8988T (cell line): ENCODE results near the gene CPNE8.

Experiments used
- DNase-seq: peaks from one replicate; pipeline ENCODE4 v3.0.0; 2011

CPNE8 gene

DNA sequence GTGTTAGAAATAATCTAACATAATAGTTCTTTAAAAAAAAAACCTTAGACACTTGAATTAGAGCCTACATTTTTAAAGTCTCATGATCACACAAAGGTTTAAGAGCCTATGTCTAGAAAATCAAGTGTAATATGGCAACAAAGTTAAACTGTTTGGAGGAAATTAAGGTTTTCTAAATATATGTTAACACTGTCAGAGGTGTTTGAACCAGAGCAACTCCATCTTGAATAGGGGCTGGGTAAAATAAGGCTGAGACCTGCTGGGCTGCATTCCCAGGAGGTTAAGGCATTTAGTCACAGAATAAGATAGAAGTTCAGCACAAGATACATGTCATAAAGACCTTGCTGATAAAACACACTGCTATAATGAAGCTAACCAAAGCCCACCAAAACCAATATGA lies 12.4 kb downstream of the CPNE8 start:
- no peak for DNase-seq

DNA sequence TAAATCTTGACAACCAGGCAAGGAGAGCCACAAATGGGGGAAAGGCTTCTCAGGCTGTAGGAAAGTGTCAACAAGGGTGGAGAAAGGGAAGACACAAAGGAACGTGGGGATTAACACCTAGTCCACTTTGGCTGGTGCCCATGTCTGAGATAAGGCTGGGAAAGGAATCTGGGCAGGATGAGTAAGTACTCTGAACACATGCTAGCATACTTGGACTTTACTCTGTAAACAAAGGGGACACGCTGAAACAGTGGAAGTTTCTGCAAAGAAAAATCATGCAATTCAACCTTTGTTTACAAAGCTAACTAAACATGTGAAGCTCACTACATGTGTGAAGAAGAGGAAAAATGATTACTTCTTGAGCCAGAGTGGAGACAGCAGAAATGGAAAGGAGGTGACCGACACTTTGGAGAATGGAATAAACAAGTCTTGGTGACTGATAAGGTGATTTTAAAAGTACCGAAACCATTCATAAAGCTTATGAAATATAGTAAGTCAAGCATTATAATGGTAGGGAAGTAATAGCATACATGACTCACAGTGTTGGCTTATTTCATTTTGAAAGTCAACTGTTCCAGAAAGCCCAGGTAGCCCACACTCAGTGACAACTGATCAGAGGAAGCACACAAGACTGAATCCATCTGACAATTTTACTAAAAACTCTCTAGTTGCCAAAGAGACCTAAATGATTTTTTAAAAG lies 13.2 kb downstream of the CPNE8 start:
- DNase-seq: no peak

DNA sequence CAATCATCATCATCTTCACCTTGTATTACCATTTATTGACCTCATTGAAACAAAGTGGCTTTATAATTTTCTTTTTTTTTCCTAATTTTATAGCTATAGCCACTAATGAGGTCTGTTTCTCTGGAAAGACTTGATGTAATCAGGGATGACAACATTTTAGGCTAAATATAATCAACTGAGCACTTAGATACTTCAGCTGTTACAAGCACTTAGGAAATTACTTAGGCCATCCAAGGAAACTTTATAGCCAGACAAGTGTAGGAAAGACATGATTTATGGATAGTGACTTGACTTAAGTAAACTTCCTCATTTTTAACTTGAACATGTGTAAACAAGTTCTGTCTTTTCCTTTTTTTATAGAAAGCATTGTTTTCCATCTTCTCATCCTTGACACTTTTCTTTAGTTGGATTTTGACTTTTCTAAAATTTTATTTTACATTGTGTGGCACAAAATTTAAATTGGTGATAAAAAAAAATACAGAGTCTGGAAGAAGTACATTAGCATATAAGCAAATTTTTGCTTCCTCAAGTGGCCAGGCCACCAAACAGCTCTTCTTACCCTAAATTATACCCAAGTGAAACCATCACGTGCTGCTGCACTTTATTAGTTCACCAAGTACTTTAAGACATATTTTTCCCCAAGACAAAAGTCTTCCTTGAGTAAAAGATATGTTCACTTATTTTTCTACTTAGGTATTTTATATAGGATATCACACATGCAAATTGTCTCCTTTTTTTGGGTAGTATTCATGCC lies 15.1 kb downstream of the CPNE8 start:
- no peak for DNase-seq

DNA sequence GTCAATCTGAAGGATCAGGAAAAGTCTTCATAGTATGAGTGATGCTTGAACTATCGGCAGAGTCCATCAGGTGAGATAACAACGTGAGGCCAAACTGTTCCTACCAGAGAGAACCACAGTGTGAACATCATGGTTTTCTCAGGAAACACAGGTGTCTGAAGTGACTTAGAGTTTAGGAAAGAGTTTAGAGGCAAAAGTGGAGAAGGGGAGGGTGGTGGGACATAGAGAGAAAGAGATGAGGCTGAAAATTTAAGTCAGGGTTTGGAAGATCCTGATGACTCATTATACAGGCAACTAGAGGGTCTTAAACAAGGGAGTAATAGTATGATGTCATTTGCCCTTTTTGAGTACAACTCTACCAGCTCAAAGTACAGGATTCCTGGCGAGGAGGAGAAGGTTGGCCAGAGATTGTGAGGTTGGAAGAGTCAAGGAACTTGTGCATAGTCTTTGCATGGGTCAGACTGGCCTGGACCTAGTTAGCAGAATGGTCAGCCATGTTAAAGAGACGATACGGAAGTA lies 16.0 kb downstream of the CPNE8 start:
- no peak for DNase-seq

DNA sequence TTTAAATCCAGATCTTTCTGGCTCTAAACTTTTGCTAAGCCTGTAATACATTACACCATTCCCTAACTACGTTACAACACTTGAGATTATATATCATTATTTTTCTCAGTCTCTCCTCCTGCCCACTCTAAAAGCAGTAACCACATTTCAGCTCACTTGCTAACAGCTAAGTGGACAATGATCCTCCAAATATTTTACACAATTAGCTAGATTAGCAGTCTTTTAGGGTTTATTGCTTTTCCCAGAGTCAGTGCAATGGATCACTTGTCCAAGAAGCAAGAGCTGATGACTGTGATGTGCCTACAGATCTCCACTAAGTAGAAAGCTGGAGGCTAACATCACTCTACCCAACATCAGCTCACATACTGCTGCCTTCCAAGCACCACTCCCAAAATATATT lies 17.6 kb downstream of the CPNE8 start:
- DNase-seq: no peak

DNA sequence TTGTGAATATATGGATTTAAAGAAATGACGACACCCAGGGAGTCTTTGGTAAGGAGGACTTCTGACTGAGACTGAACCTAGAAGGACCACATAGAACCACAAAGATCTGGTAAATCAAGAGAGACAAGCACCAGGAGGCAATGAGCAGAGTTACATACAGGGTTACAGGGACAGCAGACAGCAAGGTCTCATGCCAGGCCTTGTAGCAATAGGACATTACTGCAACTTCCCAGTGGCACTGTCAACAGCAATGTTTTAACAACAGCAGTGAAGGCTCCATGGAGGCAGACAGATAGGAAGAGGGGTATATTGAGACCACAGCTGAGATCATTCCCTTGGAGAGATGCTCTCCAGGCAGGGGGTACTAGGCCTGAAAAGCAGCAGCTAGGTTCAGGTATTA lies 18.5 kb downstream of the CPNE8 start:
- no peak for DNase-seq

DNA sequence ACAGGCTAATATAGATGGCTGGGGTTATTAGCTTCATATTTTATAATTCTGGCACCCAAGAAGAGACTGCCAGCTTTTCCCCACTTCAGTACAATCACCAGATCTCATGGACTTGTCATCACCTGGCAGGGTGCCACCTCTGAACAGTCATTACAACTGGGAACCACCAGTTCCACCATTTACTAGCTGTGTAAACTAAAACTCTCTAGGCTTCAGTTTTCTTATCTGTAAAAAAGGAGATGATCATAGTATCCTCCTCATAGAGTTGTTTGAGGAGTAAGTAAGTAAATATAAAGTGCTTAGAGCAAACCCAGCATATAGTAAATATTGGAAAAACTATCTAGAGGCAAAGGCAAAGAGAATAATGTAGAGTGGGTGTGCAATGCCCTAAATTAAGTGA lies 19.3 kb downstream of the CPNE8 start:
- DNase-seq: no peak

DNA sequence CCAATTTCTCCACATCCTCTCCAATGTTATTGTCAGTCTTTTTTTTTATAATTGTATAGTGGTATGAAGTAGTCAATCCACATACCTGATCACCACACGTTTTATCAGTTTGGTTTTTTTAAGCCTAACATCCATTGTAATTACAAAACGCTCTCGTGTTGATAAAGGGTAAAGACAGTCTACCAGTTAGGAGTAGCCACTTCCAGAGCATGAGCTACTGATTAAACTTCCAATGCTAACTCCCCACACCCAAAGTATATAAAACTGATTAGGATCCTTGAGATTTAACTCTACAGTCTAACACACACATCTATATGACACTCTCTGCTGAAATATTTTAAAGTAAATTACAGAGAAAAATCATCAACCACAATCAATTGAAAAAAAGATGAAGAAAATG lies 20.7 kb downstream of the CPNE8 start:
- DNase-seq: no peak

DNA sequence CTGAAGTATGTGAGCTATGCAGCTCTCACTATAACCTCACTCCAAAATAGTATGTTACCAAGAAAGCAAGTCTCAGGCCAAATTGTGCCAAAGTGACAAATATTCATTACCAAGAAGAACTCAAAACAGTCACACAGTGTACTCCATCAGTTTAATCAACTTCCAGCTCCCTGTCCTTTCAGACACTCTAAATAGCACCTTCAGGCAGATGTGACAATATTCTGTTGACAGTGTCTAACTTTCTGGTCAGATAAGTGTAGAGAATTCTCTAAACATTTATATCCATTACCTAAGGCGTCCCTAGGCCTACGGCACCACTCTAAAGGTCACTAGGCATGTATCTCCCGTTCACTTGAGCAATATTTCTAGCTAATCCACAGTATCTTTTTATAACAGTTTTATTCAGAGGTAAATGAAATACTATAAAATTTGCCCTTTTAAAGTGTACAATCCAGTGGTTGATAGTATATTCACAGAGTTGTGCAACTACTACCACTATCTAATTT lies 21.7 kb downstream of the CPNE8 start:
- no peak for DNase-seq

DNA sequence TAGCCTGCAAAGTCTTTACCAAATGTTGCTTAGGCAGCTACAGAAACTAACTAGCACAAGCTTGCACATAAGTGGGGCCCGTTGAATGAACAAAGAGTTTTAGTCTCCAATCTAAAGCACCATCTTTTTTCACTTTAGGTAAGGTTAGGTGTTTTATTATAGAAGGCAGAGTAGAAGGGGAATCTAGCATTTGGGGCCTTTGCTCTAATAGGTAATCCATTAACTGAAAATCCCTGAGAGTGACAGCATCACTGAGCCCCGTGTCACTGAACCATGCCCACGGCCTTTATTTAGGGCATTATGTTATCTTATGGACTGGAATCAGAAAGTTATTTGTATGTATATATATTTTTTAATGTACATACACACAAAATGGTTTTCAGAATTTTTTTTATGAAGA lies 25.1 kb downstream of the CPNE8 start:
- no peak for DNase-seq

DNA sequence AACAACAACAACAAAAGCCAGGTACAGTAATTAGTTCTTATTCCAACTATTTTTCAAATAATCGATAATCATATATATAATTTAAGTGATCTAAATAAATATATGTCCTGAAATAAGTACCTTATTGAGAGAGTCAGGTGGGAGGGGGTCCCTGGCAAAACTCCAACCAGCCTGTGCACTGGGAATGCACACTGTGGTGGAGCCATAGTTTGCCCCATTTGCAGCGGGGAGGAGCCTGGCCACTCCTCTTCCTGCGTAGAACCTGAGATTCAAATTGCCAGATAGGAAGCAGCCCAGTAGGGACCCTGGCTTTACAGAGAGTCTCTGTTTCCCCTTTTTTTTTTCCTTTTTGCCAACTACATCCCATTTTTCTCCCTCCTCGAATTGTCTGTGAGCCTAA lies 26.4 kb downstream of the CPNE8 start:
- DNase-seq: no peak

DNA sequence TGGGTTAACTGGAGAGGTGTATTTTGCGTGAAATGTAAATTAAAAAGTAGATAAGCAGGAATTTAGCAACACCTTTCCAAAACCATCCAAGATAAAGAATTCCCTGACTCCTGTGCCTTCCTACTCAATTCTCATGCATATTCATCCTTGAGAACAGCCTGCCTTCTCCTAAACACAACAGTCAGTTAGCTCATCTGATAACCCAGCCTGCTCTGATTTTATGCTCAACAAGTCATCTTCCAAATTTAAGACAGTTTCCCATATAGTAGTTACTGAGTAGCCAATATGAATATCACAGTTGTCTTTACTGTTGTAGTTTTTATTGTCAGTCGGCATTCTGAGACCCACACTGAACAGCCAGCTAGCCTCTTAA lies 27.1 kb downstream of the CPNE8 start:
- DNase-seq: no peak

DNA sequence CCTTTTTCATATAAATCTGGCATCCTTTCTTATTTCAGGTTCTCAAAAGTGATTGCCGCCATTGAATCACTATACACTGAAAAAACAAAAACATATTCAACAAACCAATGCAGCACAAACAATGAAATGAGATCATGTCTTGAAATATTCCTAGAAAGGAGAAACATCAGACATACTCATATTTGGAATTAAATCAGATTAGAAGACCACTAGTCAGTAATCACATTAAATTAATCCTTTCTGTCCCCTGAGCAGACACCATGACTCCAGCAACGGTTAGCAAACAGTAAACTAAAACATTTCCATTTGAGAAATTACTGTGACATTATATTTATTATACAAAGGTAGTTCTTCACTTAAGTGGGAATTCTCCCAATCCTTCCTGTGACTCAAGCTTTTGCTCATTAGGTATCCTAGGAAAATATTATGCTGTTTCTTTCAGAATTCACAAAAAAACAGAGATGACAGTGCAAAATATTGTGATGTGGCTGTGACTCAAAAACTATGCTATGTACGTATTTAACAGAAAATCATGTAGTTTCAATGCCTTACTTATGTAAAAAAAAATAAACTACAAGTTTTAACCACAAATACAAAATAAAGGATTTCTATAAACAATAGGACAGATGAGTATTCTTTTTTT lies 29.7 kb downstream of the CPNE8 start:
- no peak for DNase-seq

DNA sequence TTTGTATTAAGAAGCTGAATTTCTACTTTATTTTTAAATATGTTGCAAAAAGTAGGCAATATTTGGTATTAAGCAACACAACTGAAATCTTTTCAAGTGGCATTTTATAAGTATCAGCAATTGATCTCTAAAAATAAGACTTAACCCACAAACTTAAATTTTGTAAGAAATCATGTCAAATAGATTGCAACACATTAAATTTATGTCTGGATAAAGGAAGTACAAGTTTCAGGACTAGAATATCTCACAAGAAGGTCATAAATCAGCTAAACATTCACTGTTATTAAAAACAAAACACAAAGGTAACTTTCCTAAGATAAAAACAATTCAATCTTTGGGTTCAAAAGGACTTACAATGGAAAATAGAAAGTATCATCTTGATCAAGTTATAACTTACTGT lies 32.8 kb downstream of the CPNE8 start:
- DNase-seq: no peak

DNA sequence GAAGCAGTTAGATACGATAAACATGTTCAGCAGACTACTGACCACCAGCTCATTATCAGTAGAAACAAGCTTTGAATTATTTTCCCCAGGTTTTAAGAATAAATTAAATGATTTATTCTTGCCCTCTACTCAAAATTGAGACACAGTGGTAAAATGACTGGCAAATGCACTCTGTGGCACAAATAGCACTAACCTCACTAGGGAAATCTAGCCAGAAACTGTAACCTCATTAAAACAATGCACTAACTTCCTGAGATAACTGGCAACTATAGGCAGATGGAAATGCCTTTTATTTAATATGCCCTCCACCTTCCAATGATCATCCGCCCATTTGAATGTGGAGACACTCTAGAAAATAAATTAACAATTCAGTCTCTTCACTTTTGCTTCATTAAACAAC lies 33.2 kb downstream of the CPNE8 start:
- no peak for DNase-seq

DNA sequence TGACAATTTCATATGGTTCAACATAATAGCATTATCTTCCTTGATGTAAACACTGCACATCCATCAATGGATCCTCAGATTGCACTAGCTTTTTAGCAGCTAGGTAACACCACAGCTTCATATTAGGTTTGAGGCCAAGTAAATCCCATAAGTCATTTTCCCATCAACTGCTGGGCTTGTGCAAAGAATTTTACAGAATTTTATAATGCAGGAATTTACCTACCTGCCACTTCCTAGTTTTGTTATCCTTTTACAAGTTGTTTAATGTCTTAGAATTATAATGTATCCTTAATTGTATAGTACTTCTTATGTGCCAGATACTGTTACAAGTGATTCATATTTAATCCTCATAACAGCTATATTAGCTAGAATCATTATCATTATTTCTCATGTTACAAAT lies 36.4 kb downstream of the CPNE8 start:
- no peak for DNase-seq

DNA sequence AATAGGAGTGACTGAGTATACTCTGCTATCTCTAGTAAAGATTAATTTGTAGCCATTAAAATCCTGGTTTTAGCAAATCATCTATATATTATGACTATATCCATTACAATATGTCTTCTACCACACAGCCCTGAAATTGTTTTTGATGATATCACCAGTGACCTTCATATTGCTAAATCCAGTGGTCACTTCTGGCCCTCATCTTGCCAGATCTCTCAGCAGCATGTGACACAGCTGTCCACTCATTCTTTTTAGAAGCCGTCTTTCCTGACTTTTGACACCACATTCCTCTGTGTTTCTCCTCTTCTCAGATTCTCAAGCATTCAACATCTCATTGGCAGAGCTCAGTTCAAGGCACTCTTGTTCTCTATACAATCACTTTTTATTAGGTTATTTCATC lies 54.9 kb downstream of the CPNE8 start:
- DNase-seq: no peak

DNA sequence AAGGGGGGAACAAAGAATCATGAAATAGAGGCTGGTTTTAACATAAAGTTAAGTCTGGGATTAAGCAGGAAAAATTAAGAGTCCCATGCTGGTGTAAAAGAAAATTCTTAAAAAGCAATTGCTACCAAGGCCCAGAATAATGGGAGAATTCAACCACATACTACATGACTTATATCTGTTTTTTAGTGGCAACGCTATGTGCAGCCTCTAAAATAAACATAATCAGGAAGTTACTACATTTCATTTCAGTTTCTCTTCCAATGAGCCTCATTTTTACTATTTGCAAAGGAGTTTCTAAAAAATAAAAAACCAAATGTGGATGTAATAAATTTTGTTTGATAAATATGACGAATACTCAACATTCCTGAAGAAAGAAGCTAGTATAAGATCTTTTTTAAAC lies 58.1 kb downstream of the CPNE8 start:
- no peak for DNase-seq

DNA sequence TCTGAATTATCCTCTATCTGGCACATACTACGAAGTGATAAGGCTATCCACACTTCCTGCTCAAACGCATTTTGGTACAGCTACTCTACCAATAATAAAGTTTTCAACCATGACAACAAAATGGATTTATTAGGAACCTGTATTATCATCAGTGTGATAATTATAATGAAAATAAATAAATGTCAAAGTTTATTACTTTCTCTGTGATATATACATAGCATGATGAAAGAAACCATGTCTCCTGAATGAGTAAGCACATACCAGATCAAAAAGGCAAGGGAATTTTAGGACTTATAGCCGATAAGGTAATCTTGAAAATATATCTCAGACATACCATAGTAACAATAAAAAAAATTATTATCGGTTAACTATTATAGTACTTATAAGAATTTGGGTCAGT lies 61.1 kb downstream of the CPNE8 start:
- DNase-seq: no peak

DNA sequence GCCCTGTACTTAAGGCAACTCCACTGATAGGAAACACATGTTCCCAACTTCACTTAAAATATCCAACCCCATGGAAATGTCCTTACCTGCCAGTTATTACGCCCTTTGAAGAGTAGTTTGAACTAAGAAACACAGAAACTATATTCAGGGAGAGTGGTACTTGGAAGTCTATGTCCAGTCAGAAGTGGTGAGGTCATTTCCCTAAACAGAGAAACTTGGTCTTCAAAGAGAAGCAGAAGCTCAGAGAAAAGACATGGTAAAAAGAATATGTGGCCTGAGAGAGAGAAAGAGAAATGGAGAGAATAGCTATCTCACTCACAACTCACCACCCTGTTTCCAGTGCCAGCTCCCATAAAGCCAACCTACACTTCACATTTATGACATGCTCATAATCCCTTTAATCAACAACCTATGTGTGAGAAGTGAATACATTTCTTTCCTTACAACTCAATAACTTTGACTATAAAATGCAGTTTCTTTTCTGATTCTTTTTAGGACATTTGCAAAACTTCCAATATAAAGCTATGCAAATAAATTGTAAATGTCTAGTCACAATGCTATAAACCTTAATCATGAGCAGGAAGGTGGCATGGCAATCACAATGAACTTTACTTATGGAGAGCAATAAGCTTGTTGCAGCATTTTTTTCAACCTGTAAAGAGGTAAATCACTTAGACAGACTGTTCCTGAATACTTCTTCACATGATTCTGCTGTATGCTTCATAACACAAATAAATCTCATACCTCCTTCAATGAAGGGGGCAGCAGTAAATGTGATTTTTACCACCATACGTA lies 67.1 kb downstream of the CPNE8 start:
- no peak for DNase-seq

DNA sequence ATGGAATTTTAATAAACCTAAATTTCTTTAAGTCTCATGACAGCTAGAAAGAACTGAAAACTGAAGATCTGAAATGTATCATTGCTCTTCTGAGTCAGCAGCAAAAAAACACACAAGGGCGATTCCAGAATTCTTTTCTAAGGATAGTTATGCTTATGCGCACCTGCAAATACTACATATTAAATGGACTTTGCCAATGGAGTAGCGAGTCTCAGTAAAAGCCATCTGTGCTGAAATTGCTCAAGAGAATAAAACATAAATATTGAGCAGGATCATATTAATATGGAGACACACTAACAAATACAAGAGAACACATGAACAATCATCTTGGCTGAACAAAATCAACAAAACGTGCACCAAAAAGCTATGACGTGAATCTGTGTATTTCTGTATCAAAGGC lies 73.7 kb downstream of the CPNE8 start:
- DNase-seq: no peak

DNA sequence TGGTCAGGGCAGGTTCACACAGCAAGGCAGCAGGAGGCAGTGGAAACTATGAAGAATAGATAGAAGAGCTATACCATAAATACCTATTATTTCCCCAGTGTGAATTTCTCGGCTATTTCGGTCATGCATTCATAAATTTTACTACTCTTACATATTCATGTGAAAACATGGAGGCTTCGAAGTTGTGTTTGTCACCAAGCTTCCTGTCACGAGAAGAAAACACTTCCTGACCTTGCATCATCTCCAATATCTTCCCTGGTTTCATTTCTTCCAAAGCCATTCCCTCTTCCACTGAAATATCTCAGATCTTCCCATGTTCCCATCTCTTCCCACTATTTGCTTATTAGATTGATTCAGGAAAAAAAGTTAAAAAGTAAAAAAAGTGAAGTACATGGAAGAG lies 80.4 kb downstream of the CPNE8 start:
- DNase-seq: no peak

DNA sequence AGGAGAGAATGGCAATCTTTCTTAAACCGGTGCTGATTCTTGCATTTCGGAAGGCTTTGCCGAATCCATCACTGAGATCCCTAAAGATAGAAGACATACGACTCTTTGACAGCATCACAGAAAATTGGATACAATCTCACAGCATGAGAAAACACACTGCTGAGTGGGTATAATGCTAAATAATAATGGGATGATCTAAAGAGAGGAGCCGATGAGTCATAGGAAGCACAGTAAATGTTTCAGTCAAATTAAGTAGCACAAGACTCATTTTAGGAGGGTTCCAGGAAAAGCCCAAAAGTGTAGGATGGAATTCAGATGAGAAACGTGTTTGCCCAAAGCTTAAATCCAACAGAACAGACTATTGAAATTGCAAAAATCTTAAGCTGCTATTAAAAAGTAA lies 81.7 kb downstream of the CPNE8 start:
- no peak for DNase-seq
